Activated T-cell treated with anti-CD3 and anti-CD28 coated beads, Interleukin-2, amount 50 U/mL, for 4 hours (primary cell): Measurements from ENCODE around the gene PDGFB. TPM values are rescaled to one million over a fixed set of nuclear protein-coding genes. Genes with fewer than 3 reads are reported as not detected.

Experiments
- ATAC-seq, 2 donors: fragments of 200-7000 bp; cut with Tn5 transposase; one replicate each; pipeline ENCODE4 v1.10.0; 2021
- DNase-seq: peaks from one replicate; pipeline ENCODE4 v3.0.0-alpha.2; 2020
- H3K27me3 Mint-ChIP-seq: one replicate; pipeline ENCODE4 v1.8.0; 2021; ENCODE audit warnings: low read depth, mixed read lengths
- H3K36me3 Mint-ChIP-seq: one replicate; pipeline ENCODE4 v1.8.0; 2022; ENCODE audit warnings: mixed read lengths; ENCODE audit not compliant: insufficient read depth
- H3K4me1 Mint-ChIP-seq: one replicate; pipeline ENCODE4 v1.8.0; 2021; ENCODE audit warnings: low read depth, mixed read lengths
- H3K4me3 Mint-ChIP-seq: one replicate; pipeline ENCODE4 v1.8.0; 2021; ENCODE audit warnings: mild to moderate bottlenecking, moderate library complexity, mixed read lengths
- H3K9me3 Mint-ChIP-seq: one replicate; pipeline ENCODE4 v1.8.0; 2021; ENCODE audit warnings: mixed read lengths
- total RNA-seq, 3 donors: library from RNA; stranded (reverse); gene quantifications; one replicate each; pipeline ENCODE4 v1.2.1, GENCODE V29; 2021

Gene PDGFB
- total RNA-seq, 3 donors from 2014 or later = 0.35 to 2.1 (median 0.84) TPM

GRCh38 chr22:39234867-39235687, 9.7 kb downstream of the PDGFB start:
- ATAC-seq (no peak), DNase-seq (no peak)
- Mint-ChIP-seq H3K4me1 (peaks cover 46% of the 10 kb centered on the region), H3K36me3 (peaks cover 3% of the 10 kb centered on the region), H3K9me3 (no peaks in the 10 kb centered on the region), H3K4me3 (no peak overlapping the region), H3K27me3 (peaks cover 13% of the 10 kb centered on the region)

GRCh38 chr22:39234472-39234787, 10.4 kb downstream of the PDGFB start:
- ATAC-seq (no peak), DNase-seq (no peak)
- Mint-ChIP-seq H3K36me3 (peaks cover 5% of the 10 kb centered on the region), H3K27me3 (peaks cover 13% of the 10 kb centered on the region), H3K4me1 (peaks cover 40% of the 10 kb centered on the region), H3K9me3 (no peaks in the 10 kb centered on the region), H3K4me3 (no peak overlapping the region)

- Mint-ChIP-seq H3K4me1 (peaks cover 37% of the 10 kb centered on the region), H3K9me3 (no peaks in the 10 kb centered on the region), H3K36me3 (peaks cover 9% of the 10 kb centered on the region), H3K4me3 (no peak overlapping the region), H3K27me3 (peaks cover 13% of the 10 kb centered on the region)
- ATAC-seq (no peak), DNase-seq (no peak)
Measured at GRCh38 chr22:39233710-39234471, 10.9 kb downstream of the PDGFB start.

GRCh38 chr22:39232806-39233709, 11.7 kb downstream of the PDGFB start:
- H3K4me1 Mint-ChIP-seq = peaks cover 30% of the 10 kb centered on the region
- no peaks in the 10 kb centered on the region for H3K9me3 Mint-ChIP-seq
- DNase-seq = no peak
- no peak for ATAC-seq
- peaks cover 9% of the 10 kb centered on the region for H3K36me3 Mint-ChIP-seq
- H3K27me3 Mint-ChIP-seq = peaks cover 13% of the 10 kb centered on the region
- no peak overlapping the region for H3K4me3 Mint-ChIP-seq

- DNase-seq (no peak), ATAC-seq (no peak)
- peaks cover 22% of the 10 kb centered on the region for H3K4me1 Mint-ChIP-seq
- H3K9me3 Mint-ChIP-seq = no peaks in the 10 kb centered on the region
- no peak overlapping the region for H3K4me3 Mint-ChIP-seq
- H3K36me3 Mint-ChIP-seq = peaks cover 13% of the 10 kb centered on the region
- peaks cover 13% of the 10 kb centered on the region for H3K27me3 Mint-ChIP-seq
Measured at GRCh38 chr22:39232246-39232645, 12.5 kb downstream of the PDGFB start.

- Mint-ChIP-seq H3K27me3 (peaks cover 7% of the 10 kb centered on the region), H3K4me1 (peaks cover 14% of the 10 kb centered on the region), H3K4me3 (no peak overlapping the region), H3K36me3 (peaks cover 13% of the 10 kb centered on the region), H3K9me3 (no peaks in the 10 kb centered on the region)
- ATAC-seq (no peak), DNase-seq (no peak)
Measured at GRCh38 chr22:39231197-39231950, 13.4 kb downstream of the PDGFB start.

GRCh38 chr22:39230261-39231196, 14.3 kb downstream of the PDGFB start:
- no peaks in the 10 kb centered on the region for H3K9me3 Mint-ChIP-seq

GRCh38 chr22:39229688-39230260, 15.0 kb downstream of the PDGFB start:
- DNase-seq (no peak), ATAC-seq (no peak)
- Mint-ChIP-seq H3K36me3 (peaks cover 13% of the 10 kb centered on the region), H3K4me1 (peaks cover 4% of the 10 kb centered on the region), H3K27me3 (no peaks in the 10 kb centered on the region), H3K4me3 (no peak overlapping the region), H3K9me3 (no peaks in the 10 kb centered on the region)

More at GRCh38 chr22:39230261-39231196, 14.3 kb downstream of the PDGFB start:
- no peak overlapping the region for H3K4me3 Mint-ChIP-seq
- H3K4me1 Mint-ChIP-seq = peaks cover 5% of the 10 kb centered on the region
- no peak for DNase-seq
- ATAC-seq = no peak
- peaks cover under 1% of the 10 kb centered on the region for H3K27me3 Mint-ChIP-seq
- H3K36me3 Mint-ChIP-seq = peaks cover 13% of the 10 kb centered on the region

- no peaks in the 10 kb centered on the region for H3K9me3 Mint-ChIP-seq
- H3K4me1 Mint-ChIP-seq = no peaks in the 10 kb centered on the region
- no peak overlapping the region for H3K4me3 Mint-ChIP-seq
- DNase-seq (no peak), ATAC-seq (no peak)
- no peaks in the 10 kb centered on the region for H3K27me3 Mint-ChIP-seq
- peaks cover 15% of the 10 kb centered on the region for H3K36me3 Mint-ChIP-seq
Measured at GRCh38 chr22:39229075-39229474, 15.7 kb downstream of the PDGFB start.

GRCh38 chr22:39227542-39228272, 17.1 kb downstream of the PDGFB start:
- DNase-seq = no peak
- Mint-ChIP-seq H3K9me3 (no peaks in the 10 kb centered on the region), H3K27me3 (no peaks in the 10 kb centered on the region), H3K4me1 (no peaks in the 10 kb centered on the region), H3K36me3 (peaks cover 15% of the 10 kb centered on the region), H3K4me3 (no peak overlapping the region)
- ATAC-seq = no peak

- Mint-ChIP-seq H3K27me3 (no peaks in the 10 kb centered on the region), H3K9me3 (no peaks in the 10 kb centered on the region), H3K4me3 (no peak overlapping the region), H3K36me3 (peaks cover 13% of the 10 kb centered on the region), H3K4me1 (no peaks in the 10 kb centered on the region)
- DNase-seq = no peak
- ATAC-seq = no peak
Measured at GRCh38 chr22:39226353-39226752, 18.4 kb downstream of the PDGFB start.

GRCh38 chr22:39225591-39225990, 19.2 kb downstream of the PDGFB start:
- DNase-seq (no peak), ATAC-seq (no peak)
- H3K27me3 Mint-ChIP-seq = no peaks in the 10 kb centered on the region
- H3K36me3 Mint-ChIP-seq = peaks cover 13% of the 10 kb centered on the region
- H3K9me3 Mint-ChIP-seq = no peaks in the 10 kb centered on the region
- no peak overlapping the region for H3K4me3 Mint-ChIP-seq
- peaks cover 2% of the 10 kb centered on the region for H3K4me1 Mint-ChIP-seq
